Osteoblast (primary cell): ENCODE data around the gene TMEM185B. TPM values are rescaled to one million over a fixed set of nuclear protein-coding genes. Genes with fewer than 3 reads are reported as not detected.
A peak's percentile ranks its signal among the peaks of the same experiment; 100 is the strongest.

Experiments
- DNase-seq: peaks from one replicate; pipeline ENCODE4 v3.0.0; 2011; ENCODE audit warnings: low spot score, mixed read lengths; ENCODE audit not compliant: insufficient read length; ENCODE audit errors: missing footprints
- H2AFZ ChIP-seq: 2 replicates; pipeline ENCODE4 v1.6.0; 2011; ENCODE audit warnings: mild to moderate bottlenecking, low read length
- H3K27ac ChIP-seq: 2 replicates; pipeline ENCODE4 v1.5.1; 2011; ENCODE audit warnings: mild to moderate bottlenecking, low read depth, low read length, moderate library complexity
- H3K27me3 ChIP-seq: 2 replicates; pipeline ENCODE4 v1.6.0; 2012; ENCODE audit warnings: mild to moderate bottlenecking, control low read depth, inconsistent platforms, low read length, moderate library complexity; ENCODE audit not compliant: insufficient read depth
- H3K36me3 ChIP-seq: 2 replicates; pipeline ENCODE4 v1.5.1; 2011; ENCODE audit warnings: mild to moderate bottlenecking, low read length, control low read depth, moderate library complexity; ENCODE audit not compliant: insufficient read depth
- H3K4me1 ChIP-seq: 2 replicates; pipeline ENCODE4 v1.5.1; 2011; ENCODE audit warnings: mild to moderate bottlenecking, low read length, control low read depth, moderate library complexity; ENCODE audit not compliant: insufficient read depth
- H3K4me2 ChIP-seq: 2 replicates; pipeline ENCODE4 v1.6.0; 2011; ENCODE audit warnings: mild to moderate bottlenecking, low read length; ENCODE audit not compliant: insufficient read depth
- H3K4me3 ChIP-seq: fragments of 200-600 bp; sonication (generic); 3 replicates; pipeline ENCODE4 v1.5.1; 2012; ENCODE audit warnings: mild to moderate bottlenecking, low read length, inconsistent platforms; ENCODE audit not compliant: insufficient read depth
- H3K79me2 ChIP-seq: 2 replicates; pipeline ENCODE4 v1.6.0; 2012; ENCODE audit warnings: mild to moderate bottlenecking, low read length, control low read depth, inconsistent platforms; ENCODE audit not compliant: insufficient read depth
- H3K9me3 ChIP-seq: 2 replicates; pipeline ENCODE4 v1.5.1; 2011; ENCODE audit warnings: low read depth, low read length, control low read depth
- H4K20me1 ChIP-seq: 2 replicates; pipeline ENCODE4 v1.6.0; 2012; ENCODE audit warnings: mild to moderate bottlenecking, low read length, control low read depth; ENCODE audit not compliant: insufficient read depth
- total RNA-seq: library from RNA; depleted of rRNA; stranded (reverse); fragments of >200 nt; gene quantifications from 2 replicates; pipeline ENCODE4 v1.2.3, GENCODE V29; 2012
- TF ChIP-seq, protein P1 (sequence below): IDR thresholded peaks from 2 replicates; pipeline ENCODE4 v1.5.1; 2011; ENCODE audit warnings: mild to moderate bottlenecking, low read depth, low read length, moderate library complexity; ENCODE audit errors: extremely low read depth

The TMEM185B gene
- total RNA-seq, 1 donor = 46.7 TPM

DNA sequence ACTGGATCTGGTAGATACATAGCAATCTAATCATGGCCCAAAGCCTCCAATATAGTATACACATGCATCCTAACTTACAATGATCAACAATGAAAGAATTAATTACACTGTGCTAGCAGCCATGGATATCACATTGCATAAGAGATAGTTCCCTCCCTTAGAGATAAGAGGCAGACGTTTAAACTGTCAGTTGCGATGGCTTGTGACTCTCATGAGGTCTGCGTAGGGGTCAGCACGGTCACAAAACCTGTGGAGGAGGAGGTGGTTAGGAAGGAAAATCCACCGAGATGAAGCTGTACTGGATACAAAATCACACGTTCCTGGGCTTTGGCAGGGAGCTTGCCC is 28.7 kb upstream of the TMEM185B start:
- peaks cover 40% of the 10 kb centered on the region for H3K79me2 ChIP-seq
- H4K20me1 ChIP-seq = peaks cover 31% of the 10 kb centered on the region
- no peaks in the 10 kb centered on the region for H3K9me3 ChIP-seq
- H3K4me2 ChIP-seq = peak overlapping the region; percentile 97
- TF ChIP-seq, protein P1, sequence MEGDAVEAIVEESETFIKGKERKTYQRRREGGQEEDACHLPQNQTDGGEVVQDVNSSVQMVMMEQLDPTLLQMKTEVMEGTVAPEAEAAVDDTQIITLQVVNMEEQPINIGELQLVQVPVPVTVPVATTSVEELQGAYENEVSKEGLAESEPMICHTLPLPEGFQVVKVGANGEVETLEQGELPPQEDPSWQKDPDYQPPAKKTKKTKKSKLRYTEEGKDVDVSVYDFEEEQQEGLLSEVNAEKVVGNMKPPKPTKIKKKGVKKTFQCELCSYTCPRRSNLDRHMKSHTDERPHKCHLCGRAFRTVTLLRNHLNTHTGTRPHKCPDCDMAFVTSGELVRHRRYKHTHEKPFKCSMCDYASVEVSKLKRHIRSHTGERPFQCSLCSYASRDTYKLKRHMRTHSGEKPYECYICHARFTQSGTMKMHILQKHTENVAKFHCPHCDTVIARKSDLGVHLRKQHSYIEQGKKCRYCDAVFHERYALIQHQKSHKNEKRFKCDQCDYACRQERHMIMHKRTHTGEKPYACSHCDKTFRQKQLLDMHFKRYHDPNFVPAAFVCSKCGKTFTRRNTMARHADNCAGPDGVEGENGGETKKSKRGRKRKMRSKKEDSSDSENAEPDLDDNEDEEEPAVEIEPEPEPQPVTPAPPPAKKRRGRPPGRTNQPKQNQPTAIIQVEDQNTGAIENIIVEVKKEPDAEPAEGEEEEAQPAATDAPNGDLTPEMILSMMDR = no peak
- peak overlapping the region; percentile 93 for H2AFZ ChIP-seq
- no peaks in the 10 kb centered on the region for H3K27me3 ChIP-seq
- H3K4me1 ChIP-seq = peaks cover 20% of the 10 kb centered on the region
- peak overlapping the region; percentile 96 for H3K4me3 ChIP-seq
- DNase-seq = no peak
- no peak overlapping the region for H3K27ac ChIP-seq
- H3K36me3 ChIP-seq = no peaks in the 10 kb centered on the region

DNA sequence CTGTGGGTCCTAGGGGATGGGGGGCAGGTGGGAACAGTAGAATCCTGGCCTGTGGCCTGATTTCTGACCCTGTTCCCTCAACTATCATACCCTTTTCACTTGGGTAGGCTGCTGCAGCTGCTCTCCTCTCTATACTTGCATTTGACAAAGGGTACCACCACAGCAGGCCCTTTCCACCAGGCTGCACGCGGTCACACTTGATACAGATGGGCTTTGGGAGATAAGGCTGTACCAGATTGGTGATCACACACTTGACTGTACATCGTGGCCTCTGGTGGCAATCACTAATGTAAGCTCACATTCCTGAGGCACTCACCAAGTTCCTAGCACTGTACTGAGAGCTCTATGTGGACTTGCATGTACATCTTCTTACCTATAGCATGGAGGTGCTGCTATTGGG is 27.9 kb upstream of the TMEM185B start:
- no peaks in the 10 kb centered on the region for H3K36me3 ChIP-seq
- no peaks in the 10 kb centered on the region for H3K27me3 ChIP-seq
- peaks cover 16% of the 10 kb centered on the region for H3K4me1 ChIP-seq
- H3K27ac ChIP-seq = no peak overlapping the region
- H3K4me2 ChIP-seq = no peak overlapping the region
- TF ChIP-seq, protein P1 = no peak
- no peak overlapping the region for H2AFZ ChIP-seq
- no peaks in the 10 kb centered on the region for H3K9me3 ChIP-seq
- DNase-seq = no peak
- H3K4me3 ChIP-seq = no peak overlapping the region
- peaks cover 26% of the 10 kb centered on the region for H4K20me1 ChIP-seq
- peaks cover 32% of the 10 kb centered on the region for H3K79me2 ChIP-seq

DNA sequence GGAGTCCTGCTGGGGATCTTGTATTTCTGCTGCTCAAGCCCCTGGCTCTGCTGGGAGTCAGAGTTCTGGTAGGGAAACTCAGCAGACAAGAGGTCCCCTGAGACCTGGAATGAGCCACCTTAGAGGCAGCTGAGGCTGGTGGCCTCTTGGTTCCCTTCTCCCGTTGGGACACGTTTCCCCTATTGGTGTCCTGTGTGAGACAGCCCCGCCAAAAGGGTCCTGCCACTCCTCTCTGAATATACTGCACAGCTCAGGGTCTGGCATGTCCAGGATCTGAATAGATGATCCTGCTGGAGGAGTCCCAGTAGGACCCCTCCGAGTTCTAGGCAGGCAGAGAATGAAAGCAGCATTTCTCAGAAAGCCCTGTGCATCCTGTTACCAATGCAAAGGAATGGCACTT is 27.4 kb upstream of the TMEM185B start:
- H3K27ac ChIP-seq = no peak overlapping the region
- H3K4me2 ChIP-seq = no peak overlapping the region
- peaks cover 23% of the 10 kb centered on the region for H4K20me1 ChIP-seq
- TF ChIP-seq, protein P1 = no peak
- no peak overlapping the region for H2AFZ ChIP-seq
- peaks cover 16% of the 10 kb centered on the region for H3K4me1 ChIP-seq
- H3K27me3 ChIP-seq = no peaks in the 10 kb centered on the region
- H3K9me3 ChIP-seq = no peaks in the 10 kb centered on the region
- no peak for DNase-seq
- H3K79me2 ChIP-seq = peaks cover 28% of the 10 kb centered on the region
- no peaks in the 10 kb centered on the region for H3K36me3 ChIP-seq
- no peak overlapping the region for H3K4me3 ChIP-seq

DNA sequence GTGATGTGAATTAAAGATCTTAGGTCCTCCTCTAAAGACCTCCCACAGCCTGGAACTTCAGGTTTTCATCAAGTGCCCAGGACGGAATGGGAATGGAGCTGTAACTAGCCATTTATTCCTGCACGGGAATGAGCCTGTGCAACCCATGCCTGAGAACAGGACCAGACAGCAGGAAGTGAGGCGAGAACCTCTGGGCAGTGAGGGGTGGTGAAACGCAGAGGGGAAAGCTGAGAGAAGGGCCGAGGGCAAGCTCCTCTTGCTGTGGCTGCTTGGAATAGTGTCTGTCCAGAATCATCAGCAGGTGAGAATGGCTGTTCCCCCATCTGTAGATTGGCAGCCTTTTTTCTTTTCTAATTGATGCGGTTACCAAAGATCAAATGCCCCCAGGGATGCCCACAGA is 24.7 kb upstream of the TMEM185B start:
- peaks cover 11% of the 10 kb centered on the region for H3K4me1 ChIP-seq
- TF ChIP-seq, protein P1 = no peak
- no peaks in the 10 kb centered on the region for H3K79me2 ChIP-seq
- no peaks in the 10 kb centered on the region for H3K9me3 ChIP-seq
- H3K4me2 ChIP-seq = no peak overlapping the region
- H3K36me3 ChIP-seq = no peaks in the 10 kb centered on the region
- H3K4me3 ChIP-seq = no peak overlapping the region
- DNase-seq = peak; percentile 45
- H3K27me3 ChIP-seq = no peaks in the 10 kb centered on the region
- H2AFZ ChIP-seq = no peak overlapping the region
- no peaks in the 10 kb centered on the region for H4K20me1 ChIP-seq
- H3K27ac ChIP-seq = no peak overlapping the region
